Fibroblast of villous mesenchyme (primary cell): ENCODE data around the gene FAXDC2. TPM values are rescaled to one million over a fixed set of nuclear protein-coding genes. Genes with fewer than 3 reads are reported as not detected.
A peak's percentile ranks its signal among the peaks of the same experiment; 100 is the strongest.

Experiments used
- DNase-seq: peaks from one replicate; pipeline ENCODE4 v3.0.0-alpha.2; 2010; ENCODE audit warnings: low read depth
- H3K4me3 ChIP-seq: 2 replicates; pipeline ENCODE4 v1.5.1; 2011; ENCODE audit warnings: low read depth, mild to moderate bottlenecking, low read length
- total RNA-seq: library from RNA; depleted of rRNA; stranded (reverse); fragments of >200 nt; gene quantifications from 2 replicates; pipeline ENCODE4 v1.2.3, GENCODE V29; 2012
- TF ChIP-seq, protein P1 (sequence below): IDR thresholded peaks from 2 replicates; pipeline ENCODE4 v1.5.1; 2012; ENCODE audit warnings: low read depth, mild to moderate bottlenecking, low read length; ENCODE audit not compliant: insufficient read depth

FAXDC2 gene, protein sequence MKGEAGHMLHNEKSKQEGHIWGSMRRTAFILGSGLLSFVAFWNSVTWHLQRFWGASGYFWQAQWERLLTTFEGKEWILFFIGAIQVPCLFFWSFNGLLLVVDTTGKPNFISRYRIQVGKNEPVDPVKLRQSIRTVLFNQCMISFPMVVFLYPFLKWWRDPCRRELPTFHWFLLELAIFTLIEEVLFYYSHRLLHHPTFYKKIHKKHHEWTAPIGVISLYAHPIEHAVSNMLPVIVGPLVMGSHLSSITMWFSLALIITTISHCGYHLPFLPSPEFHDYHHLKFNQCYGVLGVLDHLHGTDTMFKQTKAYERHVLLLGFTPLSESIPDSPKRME
- total RNA-seq: 4.2 and 7.8 TPM in 2 replicates

DNA sequence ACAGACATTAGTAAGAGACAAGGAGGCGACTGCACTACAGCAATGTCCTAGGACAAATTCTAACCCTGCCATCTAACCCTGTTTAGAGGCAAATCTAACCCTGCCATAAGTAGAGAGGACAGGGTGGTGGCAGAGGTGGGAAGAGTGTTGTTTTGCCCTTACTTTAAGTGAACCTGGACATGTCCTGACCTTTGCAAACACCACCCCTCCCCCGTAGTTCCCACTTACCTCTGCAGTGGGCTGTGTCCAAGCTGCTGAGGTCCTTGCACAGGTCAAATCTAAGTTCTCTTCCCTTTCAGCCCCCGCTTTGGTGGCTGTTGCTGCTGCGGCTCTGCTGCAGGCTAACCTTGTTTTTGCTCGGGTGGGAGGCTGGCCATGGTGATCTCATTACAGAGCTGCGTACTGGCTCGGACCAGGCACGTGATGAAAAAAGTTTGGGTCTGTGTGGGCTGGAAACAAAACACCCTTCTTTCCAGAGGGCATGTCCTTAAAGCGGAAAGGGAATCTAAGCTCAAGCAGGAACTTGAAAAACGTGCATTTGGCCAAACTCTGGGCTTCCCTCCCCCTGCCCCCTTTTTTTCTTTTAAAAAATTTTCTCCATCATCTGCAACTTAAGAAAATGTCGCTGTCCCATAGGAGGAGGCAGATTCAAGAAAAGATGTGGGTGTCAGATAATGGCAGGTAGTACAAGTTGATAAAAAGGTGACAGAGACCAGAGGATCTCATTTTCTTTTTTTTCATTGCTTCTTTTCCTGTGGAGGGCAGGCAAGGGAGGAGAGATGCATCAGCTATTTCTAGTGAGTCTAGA is at the start of gene FAXDC2:
TSS of gene FAXDC2 (minus strand) at position 349 of the 808 bp plus-strand sequence. CDS start 12,425 bp downstream, outside the sequence.
- peak within 1 kb of the TSS; percentile 73 for H3K4me3 ChIP-seq
- TF ChIP-seq, protein P1, sequence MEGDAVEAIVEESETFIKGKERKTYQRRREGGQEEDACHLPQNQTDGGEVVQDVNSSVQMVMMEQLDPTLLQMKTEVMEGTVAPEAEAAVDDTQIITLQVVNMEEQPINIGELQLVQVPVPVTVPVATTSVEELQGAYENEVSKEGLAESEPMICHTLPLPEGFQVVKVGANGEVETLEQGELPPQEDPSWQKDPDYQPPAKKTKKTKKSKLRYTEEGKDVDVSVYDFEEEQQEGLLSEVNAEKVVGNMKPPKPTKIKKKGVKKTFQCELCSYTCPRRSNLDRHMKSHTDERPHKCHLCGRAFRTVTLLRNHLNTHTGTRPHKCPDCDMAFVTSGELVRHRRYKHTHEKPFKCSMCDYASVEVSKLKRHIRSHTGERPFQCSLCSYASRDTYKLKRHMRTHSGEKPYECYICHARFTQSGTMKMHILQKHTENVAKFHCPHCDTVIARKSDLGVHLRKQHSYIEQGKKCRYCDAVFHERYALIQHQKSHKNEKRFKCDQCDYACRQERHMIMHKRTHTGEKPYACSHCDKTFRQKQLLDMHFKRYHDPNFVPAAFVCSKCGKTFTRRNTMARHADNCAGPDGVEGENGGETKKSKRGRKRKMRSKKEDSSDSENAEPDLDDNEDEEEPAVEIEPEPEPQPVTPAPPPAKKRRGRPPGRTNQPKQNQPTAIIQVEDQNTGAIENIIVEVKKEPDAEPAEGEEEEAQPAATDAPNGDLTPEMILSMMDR: no peak
- DNase-seq: peak; percentile 89

- DNase-seq: peak; percentile 14
- TF ChIP-seq, protein P1: no peak
- H3K4me3 ChIP-seq: no peak overlapping the region
These were observed 49.7 kb upstream of the FAXDC2 start for GRCh38 chr5:154900066-154900465.

GRCh38 chr5:154899151-154899816 is 48.9 kb upstream of the FAXDC2 start:
- DNase-seq: no peak
- H3K4me3 ChIP-seq: no peak overlapping the region
- TF ChIP-seq, protein P1: no peak

DNA sequence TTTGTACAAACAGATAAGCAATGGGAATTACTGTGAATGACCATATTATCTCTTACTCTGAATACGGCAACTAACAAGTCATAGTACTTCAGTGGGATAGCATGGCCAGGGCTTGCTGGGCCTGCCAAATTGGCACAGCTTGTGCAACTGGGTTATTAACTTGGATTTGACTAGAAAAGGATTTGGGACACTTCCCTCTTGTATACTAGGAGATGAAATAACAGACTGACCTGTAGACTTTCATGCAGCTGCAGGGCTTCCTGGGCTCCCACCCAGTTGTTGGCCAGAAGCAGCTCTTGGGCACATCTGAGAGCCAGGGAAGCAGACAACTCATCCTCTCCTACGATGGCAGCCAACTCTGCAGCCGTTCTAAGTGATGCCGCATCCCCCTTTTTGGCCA is 47.8 kb upstream of the FAXDC2 start:
- no peak overlapping the region for H3K4me3 ChIP-seq
- DNase-seq: no peak
- TF ChIP-seq, protein P1: no peak

GRCh38 chr5:154896562-154897165 is 46.3 kb upstream of the FAXDC2 start:
- TF ChIP-seq, protein P1: no peak
- no peak for DNase-seq
- H3K4me3 ChIP-seq: no peak overlapping the region
